Right atrium auricular region (tissue), 2 donors: ENCODE results near the gene SFT2D1. TPM values are rescaled to one million over a fixed set of nuclear protein-coding genes. Genes with fewer than 3 reads are reported as not detected.
"Not testable (repeated sequence)": the region's sequence is repeated elsewhere in the genome, so short reads cannot be mapped to it uniquely, and the experiment has no call there.

Experiments used
- DNase-seq: peaks from one replicate; pipeline ENCODE4 v3.0.0-alpha.2; 2019; ENCODE audit warnings: low spot score
- H3K27ac ChIP-seq, 2 donors: fragments of 200-600 bp; sonication (generic); 1 replicate in 1 of 2; 2 replicates in 1 of 2; pipeline ENCODE4 v1.5.1; 2016 to 2019
- H3K27me3 ChIP-seq, 2 donors: fragments of 200-600 bp; sonication (generic); one replicate each; pipeline versions ENCODE4 v1.5.1 to v1.6.0; 2017 to 2019
- H3K36me3 ChIP-seq: fragments of 200-600 bp; sonication (generic); one replicate; pipeline ENCODE4 v1.5.1; 2016
- H3K4me1 ChIP-seq, 2 donors: fragments of 200-600 bp; sonication (generic); one replicate each; pipeline versions ENCODE4 v1.5.1 to v1.6.0; 2017 to 2019
- H3K4me3 ChIP-seq, 2 donors: fragments of 200-600 bp; sonication (generic); 1 replicate in 1 of 2; 2 replicates in 1 of 2; pipeline ENCODE4 v1.5.1; 2017 to 2019; ENCODE audit warnings: mild to moderate bottlenecking in 1 of 2, moderate library complexity in 1 of 2
- H3K9me3 ChIP-seq, 2 donors: fragments of 200-600 bp; sonication (generic); one replicate each; pipeline ENCODE4 v1.5.1; 2019
- total RNA-seq, 2 donors: library from RNA; depleted of rRNA; stranded (reverse); fragments of >200 nt; gene quantifications; one replicate each; pipeline ENCODE4 v1.1.0, GENCODE V29; 2016
- TF ChIP-seq, protein P1 (sequence below), 2 donors: fragments of 200-600 bp; sonication (generic); IDR thresholded peaks; one replicate each; pipeline ENCODE4 v1.5.1; 2019; ENCODE audit warnings: antibody characterized with exemption in 2 of 2

SFT2D1 gene
- total RNA-seq, 2 donors from 2014 or later: 29.4 TPM

DNA sequence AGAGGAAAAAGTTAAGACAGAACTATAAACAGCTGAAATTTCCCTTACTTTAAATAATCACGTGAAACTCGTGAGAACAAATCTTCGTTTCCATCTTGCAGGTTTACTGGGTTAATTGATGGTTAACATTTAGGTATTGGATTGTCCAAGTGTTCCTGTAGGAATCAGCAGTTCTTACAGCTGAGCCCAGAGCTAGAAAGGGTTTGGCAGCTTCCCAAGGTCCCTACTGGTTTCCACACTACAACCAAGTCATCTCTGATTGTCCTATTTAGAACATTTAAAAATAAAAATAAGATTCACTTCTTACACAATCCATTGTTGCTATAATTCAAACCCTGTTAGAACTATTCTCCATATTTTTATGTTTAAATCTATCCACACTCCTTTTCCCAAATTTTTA is 24.6 kb upstream of the SFT2D1 start:
- Histone ChIP-seq H3K4me3 (no peak overlapping the region), H3K36me3 (peaks cover 36% of the 10 kb centered on the region), H3K9me3 (no peaks in the 10 kb centered on the region), H3K4me1 (peaks cover 0 to 43% of the 10 kb centered on the region in 2 donors), H3K27ac (peak overlapping the region in 1 of 2 donors; percentile 28), H3K27me3 (no peaks in the 10 kb centered on the region)
- TF ChIP-seq, protein P1, sequence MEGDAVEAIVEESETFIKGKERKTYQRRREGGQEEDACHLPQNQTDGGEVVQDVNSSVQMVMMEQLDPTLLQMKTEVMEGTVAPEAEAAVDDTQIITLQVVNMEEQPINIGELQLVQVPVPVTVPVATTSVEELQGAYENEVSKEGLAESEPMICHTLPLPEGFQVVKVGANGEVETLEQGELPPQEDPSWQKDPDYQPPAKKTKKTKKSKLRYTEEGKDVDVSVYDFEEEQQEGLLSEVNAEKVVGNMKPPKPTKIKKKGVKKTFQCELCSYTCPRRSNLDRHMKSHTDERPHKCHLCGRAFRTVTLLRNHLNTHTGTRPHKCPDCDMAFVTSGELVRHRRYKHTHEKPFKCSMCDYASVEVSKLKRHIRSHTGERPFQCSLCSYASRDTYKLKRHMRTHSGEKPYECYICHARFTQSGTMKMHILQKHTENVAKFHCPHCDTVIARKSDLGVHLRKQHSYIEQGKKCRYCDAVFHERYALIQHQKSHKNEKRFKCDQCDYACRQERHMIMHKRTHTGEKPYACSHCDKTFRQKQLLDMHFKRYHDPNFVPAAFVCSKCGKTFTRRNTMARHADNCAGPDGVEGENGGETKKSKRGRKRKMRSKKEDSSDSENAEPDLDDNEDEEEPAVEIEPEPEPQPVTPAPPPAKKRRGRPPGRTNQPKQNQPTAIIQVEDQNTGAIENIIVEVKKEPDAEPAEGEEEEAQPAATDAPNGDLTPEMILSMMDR (IDR thresholded peaks at IDR 0.05): no peak
- no peak for DNase-seq

DNA sequence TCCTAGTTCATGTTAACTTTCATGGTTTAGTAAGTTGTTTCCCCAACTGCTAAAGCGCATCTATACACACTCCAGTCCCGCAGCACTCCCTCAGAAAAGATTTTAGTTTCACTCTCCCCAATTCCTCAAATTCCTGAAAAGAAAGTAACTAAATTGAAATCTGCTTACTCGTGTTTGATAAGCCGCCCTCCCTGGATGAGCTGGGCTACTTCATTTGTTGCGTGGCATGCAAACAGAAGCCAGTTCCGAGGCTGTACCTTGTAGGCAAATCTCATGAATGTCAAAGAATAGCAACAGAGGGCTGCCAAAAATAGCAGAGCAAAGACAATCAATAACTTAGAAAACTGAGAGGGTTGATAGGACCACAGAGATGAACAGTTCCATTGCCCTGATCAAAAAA is 23.5 kb upstream of the SFT2D1 start:
- DNase-seq: no peak
- Histone ChIP-seq H3K36me3 (peaks cover 36% of the 10 kb centered on the region), H3K27ac (peak overlapping the region; percentile 67 to 78), H3K4me3 (no peak overlapping the region), H3K27me3 (no peaks in the 10 kb centered on the region), H3K4me1 (peaks cover 0 to 43% of the 10 kb centered on the region in 2 donors), H3K9me3 (no peaks in the 10 kb centered on the region)
- TF ChIP-seq, protein P1 (IDR thresholded peaks at IDR 0.05): no peak

DNA sequence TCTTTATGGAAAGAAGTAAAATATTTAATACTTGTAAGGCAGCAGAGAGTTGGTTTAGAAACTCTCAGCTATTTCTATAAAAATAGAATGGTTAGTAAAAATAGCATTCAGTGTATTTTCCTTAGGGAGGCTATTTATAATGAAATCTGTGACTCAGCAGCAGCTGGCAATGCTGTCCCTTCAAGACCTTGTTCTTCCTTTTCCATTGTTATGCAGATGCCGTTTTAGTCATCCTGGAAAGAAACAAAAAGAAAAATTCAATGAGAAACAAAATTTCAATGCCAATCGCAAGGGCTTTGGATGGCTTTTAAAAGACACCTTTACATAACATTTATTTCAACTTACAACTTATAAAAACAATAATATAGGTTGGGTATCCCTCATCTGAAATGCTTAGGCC is 22.9 kb upstream of the SFT2D1 start:
- no peak for DNase-seq
- peaks cover 36% of the 10 kb centered on the region for H3K36me3 ChIP-seq
- TF ChIP-seq, protein P1 (IDR thresholded peaks at IDR 0.05): no peak
- H3K4me3 ChIP-seq: no peak overlapping the region
- H3K27me3 ChIP-seq: no peaks in the 10 kb centered on the region
- H3K9me3 ChIP-seq: no peaks in the 10 kb centered on the region
- H3K27ac ChIP-seq: peak overlapping the region; percentile 67 to 78
- H3K4me1 ChIP-seq: peaks cover 0 to 43% of the 10 kb centered on the region in 2 donors

DNA sequence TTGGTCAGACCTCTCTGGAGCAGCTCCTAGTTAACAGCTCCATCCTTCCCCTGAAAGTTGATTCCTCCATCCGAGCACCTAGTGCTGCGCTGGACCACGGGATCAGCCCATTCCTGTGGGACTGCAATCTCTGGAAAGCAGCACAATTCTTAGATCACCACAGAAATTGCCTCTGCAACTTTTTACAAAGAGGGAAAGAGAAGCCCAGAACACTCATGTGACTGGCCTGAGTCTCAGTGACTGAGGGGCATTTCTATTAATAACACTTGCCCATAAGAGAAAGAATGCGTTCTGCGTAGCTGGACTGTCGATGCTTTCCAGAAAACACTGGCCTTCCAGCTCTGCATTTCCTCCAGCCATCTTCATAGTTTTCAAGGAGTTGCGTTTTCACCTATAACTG is 22.1 kb upstream of the SFT2D1 start:
- peaks cover 36% of the 10 kb centered on the region for H3K36me3 ChIP-seq
- DNase-seq: no peak
- H3K4me1 ChIP-seq: peaks cover 0 to 39% of the 10 kb centered on the region in 2 donors
- H3K27me3 ChIP-seq: no peaks in the 10 kb centered on the region
- no peaks in the 10 kb centered on the region for H3K9me3 ChIP-seq
- H3K27ac ChIP-seq: peak overlapping the region; percentile 67 to 78
- TF ChIP-seq, protein P1 (IDR thresholded peaks at IDR 0.05): no peak
- H3K4me3 ChIP-seq: no peak overlapping the region

DNA sequence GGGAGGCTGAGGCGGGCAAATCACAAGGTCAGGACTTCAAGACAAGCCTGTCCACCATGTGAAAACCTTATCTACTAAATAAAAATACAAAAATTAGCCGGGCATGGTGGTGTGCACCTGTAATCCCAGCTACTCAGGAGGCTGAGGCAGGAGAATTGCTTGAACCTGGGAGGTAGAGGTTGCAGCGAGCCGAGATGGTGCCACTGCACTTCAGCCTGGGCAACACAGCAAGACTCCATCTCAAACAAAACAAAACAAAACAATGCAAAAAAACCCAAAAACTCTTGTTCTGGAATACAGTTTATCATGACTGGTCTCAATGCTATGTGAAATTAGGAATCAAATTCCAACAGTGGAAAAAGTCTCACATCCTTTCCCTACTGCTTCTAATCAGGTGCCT is 20.1 kb upstream of the SFT2D1 start:
- Histone ChIP-seq H3K4me1 (peaks cover 0 to 39% of the 10 kb centered on the region in 2 donors), H3K36me3 (peaks cover 31% of the 10 kb centered on the region)
- DNase-seq, H3K4me3 ChIP-seq, H3K9me3 ChIP-seq, H3K27ac ChIP-seq, H3K27me3 ChIP-seq: not testable (repeated sequence)

DNA sequence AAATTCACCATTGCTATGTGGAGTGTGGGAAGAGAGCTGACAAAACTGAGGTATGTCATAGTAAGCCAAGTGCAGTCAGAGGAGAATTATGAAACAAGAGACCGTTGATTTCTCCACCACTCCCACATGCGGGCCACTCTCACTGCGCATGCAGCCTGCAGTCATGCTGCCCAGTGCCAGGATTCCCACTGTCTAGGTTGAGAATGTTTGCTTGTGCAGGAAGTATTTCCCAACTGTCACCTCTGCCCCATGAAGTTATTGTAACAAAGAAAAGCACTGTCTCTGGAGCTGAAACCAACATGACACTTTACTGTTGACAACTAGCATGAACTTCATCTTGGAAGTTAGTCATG is 18.7 kb upstream of the SFT2D1 start:
- Histone ChIP-seq H3K27me3 (no peaks in the 10 kb centered on the region), H3K36me3 (peaks cover 22% of the 10 kb centered on the region), H3K9me3 (no peaks in the 10 kb centered on the region), H3K4me1 (peaks cover 0 to 30% of the 10 kb centered on the region in 2 donors), H3K4me3 (no peak overlapping the region), H3K27ac (no peak overlapping the region)
- TF ChIP-seq, protein P1 (IDR thresholded peaks at IDR 0.05): no peak
- DNase-seq: no peak
